ENCODE data around the gene PRKRIP1.
"Not testable (repeated sequence)": the region's sequence is repeated elsewhere in the genome, so short reads cannot be mapped to it uniquely, and the experiment has no call there.

The PRKRIP1 gene

DNA sequence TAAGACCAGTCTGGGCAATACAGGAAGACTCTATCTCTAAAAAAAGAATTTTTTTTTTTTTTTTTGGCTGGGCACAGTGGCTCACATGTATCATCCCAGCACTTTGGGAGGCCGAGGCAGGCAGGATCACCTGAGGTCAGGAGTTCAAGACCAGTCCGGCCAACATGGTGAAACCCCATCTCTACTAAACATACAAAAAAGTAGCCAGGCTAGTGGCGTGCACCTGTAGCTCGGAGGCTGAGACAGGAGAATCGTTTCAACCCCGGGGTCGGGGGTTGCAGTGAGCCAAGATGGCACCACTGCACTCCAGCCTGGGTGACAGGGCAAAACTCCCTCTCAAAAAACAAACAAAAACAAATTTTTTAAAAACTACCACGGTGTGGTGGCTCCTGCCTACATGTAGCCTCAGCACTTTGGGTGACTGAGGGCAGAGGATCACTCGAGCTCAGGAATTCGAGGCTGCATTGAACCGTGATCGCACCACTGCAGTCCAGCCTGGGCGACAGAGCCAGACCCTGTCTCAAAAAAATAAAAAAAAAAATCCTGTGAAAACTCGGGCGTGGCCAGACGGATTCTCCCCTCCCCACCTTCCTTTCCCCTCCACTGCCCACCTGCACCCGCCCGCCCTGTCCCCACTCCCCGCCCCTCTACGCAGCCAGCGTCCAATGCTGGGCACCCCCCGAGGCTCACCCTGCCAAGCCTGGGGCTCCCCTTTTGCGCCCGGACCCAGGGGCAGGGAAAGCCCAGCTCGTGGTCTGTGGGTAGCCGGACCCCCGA lies 36.5 kb downstream of the PRKRIP1 start:
- DNase-seq = no peak

DNA sequence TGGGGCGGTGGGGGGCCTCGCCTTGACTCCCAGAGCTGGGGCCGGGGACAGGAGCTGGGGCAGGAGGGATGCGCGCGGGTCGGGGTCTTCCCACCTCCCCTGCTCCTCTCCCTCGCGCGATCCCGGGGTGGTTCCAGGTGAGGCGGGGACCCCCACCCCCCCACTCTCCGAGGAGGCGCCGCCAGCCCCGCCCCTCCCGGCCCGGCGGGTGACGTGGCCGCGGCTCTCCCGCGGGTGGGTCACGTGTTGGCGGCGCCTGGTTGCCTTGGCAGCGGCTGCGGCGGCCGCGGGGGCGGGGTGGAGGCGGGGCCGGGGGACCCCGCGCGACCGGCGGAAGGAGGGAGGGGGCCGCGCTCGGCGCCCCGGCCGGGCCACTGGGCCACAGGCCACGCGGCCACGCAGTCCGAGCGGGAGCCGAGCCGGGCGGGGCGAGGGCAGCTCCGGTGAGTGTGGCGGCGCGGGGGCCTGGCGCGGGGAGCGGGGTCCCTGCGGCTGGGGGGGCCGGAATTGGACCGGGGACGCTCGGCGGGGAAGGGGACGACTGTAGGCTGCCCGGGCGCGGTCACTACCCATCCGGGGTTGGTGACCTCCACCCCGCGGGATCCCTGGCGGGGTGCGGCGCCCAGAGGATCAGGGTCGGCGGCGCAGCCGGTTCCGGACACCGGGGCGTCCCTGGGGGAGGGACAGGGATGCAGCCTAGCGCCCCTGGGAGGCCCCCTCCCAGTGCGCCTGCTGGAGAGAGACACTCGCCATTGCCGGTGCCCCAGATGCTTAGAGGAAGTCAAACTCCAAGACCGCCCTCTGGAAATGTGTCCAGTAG lies 37.3 kb downstream of the PRKRIP1 start, which contains the start of gene ORAI2:
Gene ORAI2 (plus strand): TSS at position 357 of the 820 bp plus-strand sequence. CDS start 5,382 bp downstream, outside the sequence.
- peak; percentile 94 for DNase-seq

DNA sequence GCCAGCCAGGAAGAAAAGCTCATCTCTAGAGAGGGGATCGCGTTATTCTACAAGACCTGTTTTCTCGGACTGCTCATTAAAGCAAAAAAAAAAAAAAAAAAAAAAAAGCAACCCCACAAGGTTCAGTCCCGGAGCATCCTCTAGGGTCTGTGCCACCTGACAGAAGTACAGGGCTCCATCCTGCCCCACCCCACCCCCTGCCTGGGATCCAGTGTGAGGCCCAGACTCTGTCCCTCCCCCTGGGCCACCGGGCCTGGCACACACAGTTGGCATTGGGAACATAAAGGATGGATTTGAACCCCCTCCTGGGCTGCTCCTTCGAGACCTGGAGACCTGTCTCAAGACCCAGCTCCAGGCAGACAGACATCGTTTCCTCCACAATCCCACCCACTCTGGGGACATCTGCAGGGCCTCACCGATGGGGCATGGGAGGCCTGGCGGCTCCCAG lies 37.9 kb downstream of the PRKRIP1 start:
- DNase-seq = no peak

DNA sequence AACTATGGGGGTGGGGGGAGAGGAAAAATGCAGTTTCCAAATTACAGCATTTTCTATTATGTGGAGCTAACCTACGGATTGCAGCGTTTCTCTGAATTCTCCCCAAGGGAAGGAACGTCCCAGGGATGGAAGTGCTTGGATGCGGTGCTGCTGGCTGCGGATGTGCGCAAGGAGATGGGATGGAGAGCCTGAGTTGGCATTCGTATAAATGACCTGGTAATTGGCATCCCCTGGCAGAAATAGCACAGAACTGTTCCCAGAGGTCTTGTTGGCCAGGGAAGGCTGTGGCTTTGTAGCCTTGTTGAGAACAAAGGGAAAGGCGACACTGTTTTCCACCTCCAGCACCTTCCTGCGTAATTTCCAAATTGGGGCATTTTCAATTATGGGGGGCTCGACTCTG lies 40.0 kb downstream of the PRKRIP1 start:
- no peak for DNase-seq

DNA sequence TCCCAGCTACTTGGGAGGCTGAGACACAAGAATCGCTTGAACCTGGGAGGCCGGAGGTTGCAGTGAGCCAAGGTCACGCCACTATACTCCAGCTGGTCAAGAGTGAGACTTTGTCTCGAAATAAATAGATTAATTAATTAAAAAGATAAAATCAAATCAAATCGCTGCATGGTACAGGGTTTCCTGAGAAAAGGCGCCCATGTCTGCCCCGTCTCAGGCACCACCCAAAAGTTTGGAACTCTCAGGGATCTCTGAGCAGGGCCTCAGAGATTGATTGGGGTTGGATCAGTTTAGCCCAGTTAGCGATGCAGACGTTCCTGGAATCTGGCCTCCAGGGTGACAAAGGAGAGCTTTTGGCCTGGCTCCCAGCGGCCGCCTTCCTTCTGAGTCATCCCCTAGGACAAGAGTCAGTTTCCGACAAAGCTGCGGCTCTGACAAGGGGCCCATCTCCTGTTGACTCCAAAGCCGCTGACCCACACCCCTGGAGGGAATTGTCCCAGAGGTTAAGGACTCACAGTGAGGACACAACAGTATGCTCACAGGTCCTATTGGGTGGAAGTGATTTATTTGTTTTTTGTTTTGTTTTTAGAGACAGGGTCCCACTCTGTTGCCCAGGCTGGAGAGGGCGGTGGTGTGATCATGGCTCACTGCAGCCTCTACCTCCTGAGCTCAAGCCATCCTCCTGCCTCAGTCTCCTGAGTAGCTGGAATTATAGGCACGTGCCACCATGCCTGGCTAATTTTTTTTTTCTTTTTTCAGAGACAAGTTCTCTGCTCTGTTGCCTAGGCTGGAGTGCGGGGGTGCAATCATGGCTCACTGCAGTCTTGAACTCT lies 44.0 kb downstream of the PRKRIP1 start:
- no peak for DNase-seq

DNA sequence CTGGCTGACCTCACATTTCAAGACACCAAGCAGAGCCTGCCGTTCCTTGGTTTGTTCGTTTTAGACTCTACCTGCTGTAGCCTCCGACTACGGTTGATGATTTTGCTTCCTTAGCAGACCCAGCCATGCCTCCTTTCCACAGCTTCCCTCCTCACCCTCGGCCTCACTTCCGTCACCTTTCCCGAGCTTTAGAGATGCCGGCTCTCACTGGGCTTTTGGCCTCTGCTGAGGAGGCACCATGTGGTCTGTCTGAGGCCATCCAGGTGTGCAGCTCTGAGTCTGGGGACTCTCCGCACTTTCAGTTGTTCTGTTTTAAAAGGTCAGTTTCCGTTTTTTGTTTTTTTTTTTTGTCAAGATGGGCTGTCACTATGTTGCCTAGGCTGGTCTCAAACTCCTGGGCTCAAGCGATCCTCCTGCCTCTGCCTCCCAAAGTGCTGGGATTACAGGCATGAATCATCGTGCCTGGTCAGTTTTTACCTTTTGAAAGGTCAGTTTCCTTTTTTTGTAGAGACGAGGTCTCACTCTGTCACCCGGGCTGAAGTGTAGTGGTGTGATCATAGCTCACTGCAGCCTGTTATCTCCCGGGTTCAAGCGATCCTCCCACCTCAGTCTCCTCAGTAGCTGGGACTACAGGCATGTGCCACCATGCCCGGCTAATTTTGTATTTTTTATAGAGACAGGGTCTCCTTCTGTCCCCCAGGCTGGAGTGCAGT lies 49.0 kb downstream of the PRKRIP1 start:
- no peak for DNase-seq

DNA sequence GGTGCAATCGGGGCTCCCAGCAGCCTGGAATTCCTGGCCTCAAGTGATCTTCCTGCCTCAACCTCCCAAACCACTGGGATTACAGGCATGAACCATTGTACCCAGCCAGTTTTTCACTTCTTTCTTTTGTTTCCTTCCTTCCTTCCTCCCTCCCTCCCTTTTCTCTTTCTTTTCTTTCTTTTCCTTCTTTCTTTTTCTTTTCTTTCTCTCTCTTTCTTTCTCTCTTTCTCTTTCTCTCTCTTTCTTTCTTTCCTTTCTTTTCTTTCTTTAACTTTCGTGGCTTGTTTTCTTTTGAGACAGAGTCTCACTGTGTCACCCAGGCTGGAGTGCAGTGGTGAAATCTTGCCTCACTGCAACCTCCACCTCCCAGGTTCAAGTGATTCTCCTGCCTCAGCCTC lies 49.5 kb downstream of the PRKRIP1 start:
- no peak for DNase-seq

DNA sequence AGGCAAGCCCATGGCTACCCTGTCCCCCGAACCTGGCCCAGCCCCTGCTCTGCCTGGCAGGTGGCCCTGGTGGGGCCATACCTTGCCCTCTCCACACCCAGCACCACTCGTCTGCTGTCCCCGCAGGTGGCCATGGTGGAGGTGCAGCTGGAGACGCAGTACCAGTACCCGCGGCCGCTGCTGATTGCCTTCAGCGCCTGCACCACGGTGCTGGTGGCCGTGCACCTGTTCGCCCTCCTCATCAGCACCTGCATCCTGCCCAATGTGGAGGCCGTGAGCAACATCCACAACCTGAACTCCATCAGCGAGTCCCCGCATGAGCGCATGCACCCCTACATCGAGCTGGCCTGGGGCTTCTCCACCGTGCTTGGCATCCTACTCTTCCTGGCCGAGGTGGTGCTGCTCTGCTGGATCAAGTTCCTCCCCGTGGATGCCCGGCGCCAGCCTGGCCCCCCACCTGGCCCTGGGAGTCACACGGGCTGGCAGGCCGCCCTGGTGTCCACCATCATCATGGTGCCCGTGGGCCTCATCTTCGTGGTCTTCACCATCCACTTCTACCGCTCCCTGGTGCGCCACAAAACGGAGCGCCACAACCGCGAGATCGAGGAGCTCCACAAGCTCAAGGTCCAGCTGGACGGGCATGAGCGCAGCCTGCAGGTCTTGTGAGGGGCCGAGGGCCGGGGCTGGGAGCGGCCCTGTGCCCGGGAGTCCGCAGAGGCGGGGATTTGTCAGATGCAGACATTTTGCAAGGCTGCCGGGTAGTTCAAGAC lies 50.4 kb downstream of the PRKRIP1 start:
- DNase-seq = no peak

DNA sequence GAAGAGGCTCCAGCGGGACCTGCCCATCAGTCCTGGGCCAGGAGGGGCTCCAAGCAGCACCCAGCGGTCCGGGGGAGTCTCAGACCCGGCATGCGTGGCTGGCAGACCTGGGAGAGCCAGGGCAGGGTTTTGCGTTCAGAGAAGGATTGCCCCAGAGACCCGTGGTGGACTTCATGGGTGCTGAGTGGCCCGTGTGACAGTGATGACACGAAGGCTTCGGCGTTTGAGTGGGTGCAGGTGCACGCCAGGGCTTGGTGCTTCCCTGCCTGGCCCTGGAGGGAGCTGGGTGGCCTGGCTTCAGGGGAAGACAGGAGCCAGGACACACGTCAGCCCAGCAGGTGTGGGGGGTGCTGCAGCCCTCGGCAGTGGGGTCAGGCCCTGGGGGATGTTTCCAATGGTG lies 51.1 kb downstream of the PRKRIP1 start:
- no peak for DNase-seq

DNA sequence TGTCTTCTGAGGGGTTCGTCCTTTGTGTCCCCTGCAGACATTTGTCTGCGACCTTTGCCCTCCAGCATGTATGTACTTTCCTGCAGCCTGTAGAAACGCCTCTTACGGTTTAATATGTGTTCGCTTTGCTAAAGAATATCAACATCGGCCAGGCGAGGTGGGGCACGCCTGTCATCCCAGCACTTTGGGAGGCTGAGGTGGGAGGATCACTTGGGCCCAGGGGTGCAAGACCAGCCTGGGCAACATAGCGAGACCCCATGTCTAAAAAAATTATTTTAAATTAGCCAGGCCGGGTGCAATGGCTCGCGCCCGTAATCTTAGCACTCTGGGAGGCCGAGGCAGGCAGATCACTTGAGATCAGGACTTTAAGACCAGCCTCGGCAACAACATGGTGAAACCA lies 53.0 kb downstream of the PRKRIP1 start:
- no peak for DNase-seq

DNA sequence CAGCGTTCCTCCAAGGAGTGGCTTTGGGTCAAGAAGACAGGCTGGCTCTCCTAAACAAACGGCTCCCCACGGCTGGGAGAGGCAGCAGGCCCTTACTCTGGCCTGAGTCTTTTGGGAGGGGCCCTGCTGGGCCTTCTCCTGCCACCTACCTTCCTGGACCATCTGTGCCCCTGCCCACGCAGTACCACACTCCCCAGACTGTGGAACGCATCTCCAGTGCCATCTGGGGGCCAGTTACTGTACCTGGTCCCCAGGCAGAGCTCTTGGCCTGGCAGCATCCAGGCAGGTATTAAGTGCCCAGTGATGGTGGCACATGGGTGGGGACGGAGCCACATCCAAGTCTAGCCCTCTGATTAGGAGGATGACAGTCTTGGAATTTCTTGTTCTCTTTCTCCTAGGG lies 54.1 kb downstream of the PRKRIP1 start:
- no peak for DNase-seq

DNA sequence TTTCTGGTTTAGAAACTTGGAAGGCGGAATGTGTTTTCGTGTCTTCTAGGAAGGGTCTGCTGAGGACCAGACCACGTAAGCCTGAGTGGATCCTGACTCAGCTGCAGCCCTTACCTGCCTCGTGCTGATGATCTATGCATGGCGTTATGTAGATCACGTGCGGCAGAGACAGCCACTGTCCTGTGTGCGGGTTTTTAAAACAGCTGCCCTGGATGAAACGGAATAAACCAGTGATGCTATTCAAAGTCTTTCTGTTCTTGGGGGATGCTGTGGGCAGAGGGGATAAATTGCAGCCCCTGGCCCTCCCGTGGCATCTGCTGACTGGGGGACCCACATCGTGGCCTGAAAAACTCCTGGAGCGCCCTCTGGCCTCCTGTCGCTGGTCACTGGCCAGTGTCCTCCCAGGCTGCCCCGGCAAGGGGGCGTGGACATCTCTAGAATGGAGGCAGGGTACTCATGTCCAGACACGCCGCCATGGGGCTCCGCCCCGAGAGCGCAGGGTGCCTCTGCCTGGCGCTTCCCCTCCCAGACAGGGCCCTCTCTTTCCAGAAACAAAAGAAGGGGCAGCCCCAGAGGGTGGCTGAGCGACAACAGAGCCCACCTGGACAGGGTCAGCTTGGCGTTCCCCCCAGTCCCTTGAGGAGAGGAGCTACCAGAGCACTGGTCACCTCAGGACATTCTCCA lies 55.4 kb downstream of the PRKRIP1 start:
- DNase-seq = no peak

DNA sequence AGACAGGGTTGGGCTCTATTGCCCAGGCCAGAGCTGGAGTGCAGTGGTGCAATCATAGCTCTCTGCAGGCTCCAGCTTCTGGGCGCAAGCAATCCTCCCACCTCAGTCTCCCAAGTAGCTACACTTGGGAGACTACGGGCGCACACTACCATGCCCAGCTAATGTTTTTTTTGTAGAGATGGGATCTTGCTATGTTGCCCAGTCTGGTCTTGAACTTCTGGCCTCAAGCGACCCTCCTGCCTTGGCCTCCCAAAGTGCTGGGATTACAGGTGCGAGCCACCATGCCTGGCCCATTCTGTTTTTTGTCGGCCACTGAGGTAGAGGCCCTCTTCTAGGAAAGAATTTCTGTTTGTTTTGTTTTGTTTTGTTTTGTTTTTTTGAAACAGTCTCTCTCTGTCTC lies 56.3 kb downstream of the PRKRIP1 start:
- no peak for DNase-seq

DNA sequence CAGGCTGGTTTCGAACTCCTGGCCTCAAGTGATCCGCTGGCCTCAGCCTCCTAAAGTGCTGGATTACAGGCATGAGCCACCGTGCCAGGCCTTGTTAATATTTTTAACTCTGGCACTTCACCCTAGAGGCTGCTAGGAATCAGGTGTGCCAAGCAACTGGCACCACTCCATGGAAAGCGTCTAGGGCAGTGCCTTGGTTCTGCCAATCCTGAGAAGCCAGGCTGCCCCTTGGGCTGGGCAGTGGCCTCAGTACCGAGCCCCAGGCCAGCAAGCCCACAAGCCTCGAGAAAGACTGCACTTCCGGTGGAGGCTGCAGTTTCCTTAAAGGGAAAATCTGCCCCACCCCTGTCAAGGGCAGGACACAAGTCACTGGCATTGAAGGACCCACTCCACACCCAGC lies 57.2 kb downstream of the PRKRIP1 start:
- DNase-seq = no peak

DNA sequence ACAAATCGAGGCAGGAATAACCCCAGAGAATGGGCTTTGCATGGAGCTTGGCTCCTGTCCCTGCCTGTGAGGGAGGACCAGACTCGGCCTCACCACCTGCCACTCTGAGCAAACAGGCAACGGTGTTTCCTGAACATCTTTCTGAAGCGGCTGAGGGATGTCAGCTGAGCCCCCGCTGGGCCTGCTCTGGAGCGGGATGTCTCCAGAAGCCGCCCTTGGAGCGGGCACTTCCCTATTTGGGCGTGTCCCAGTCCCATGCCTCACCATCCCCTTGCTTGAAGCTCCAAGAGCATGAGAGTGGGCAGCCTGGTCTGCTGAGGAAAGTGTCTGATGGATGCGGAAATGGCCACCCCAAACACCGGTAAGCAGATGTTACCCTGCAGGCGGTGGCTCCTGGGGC lies 58.3 kb downstream of the PRKRIP1 start:
- no peak for DNase-seq

DNA sequence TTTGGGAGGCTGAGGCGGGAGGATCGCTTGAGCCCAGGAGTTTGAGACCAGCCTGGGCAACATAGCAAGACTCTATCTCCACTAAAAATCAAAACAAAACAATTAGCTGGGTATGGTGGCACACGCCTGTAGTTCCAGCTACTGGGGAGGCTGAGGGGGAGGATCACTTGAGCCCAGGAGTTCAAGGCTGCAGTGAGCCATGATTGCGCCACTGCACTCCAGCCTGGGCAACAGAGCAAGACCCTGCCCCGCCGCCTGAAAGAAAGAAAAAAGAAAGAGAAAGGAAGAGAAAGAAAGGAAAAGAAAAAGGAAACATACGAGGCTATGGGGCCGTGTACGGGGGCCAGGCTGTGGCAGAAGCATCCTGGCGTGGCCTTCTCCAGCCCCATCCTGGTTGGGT lies 58.8 kb downstream of the PRKRIP1 start:
- DNase-seq = not testable (repeated sequence)

DNA sequence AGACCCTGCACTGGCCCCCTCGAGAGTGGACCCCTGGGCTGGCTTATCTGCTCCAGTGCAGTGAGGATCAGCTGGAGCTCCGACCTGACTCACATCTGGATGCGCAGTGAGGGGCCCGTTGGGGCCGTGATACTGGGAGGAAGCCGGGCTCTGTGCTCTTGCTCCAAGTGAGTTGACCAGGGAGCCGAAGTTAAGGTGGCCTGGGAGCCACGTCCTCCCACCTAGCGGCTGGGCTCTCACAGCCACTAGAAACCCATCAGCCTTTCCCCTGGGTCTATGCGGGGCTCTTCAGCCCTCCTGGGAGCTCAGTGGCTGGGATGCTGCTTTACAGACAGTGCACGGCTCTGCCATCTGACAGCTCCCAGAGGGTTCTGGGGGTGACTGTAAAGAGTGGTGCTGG lies 59.4 kb downstream of the PRKRIP1 start:
- no peak for DNase-seq

DNA sequence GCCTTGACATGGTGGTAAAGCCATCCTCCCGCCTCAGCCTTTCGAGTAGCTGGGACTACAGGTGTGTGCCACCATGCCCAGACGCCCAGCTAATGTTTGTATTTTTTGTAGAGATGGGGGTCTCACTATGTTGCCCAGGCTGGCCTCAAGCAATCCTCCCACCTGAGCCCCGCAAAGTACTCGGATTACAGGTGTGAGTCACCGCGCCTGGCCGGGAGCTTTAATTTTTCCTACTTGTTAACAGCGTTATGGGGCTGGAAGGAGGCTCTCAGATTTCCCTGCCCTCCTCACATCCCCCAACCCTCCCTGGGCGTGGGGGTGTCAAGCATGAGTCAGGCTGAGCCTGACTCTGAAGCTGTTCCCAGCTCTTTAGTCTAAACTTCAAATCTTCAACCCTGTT lies 60.2 kb downstream of the PRKRIP1 start:
- no peak for DNase-seq

DNA sequence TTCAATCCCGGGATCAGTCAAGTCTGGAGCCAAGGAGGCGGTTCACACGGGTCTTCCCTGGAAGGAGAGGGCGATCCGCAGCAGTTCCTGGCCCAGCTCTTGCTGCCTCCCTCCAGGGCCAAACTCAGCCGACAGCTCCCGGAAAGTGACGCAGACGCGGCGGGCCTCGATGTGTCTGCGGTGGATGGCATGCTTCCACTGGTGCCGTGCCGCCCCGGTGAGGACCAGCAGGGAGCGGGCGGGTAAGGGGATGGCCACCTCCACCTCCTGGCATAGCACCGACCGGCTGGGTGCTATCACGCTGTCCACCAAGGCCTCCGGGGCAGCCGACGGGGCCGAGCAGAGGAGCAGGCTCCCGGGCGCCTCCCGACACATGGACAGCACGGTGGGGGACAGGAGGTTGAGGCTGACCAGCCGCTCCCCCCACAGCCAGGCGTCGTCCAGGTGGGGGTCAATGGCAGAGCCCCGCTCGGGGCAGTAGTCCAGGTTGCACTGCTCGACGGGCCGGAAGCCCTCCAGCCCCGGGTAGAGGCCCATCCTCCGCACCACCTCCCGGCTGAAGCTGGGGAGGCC lies 61.3 kb downstream of the PRKRIP1 start:
- DNase-seq = no peak

DNA sequence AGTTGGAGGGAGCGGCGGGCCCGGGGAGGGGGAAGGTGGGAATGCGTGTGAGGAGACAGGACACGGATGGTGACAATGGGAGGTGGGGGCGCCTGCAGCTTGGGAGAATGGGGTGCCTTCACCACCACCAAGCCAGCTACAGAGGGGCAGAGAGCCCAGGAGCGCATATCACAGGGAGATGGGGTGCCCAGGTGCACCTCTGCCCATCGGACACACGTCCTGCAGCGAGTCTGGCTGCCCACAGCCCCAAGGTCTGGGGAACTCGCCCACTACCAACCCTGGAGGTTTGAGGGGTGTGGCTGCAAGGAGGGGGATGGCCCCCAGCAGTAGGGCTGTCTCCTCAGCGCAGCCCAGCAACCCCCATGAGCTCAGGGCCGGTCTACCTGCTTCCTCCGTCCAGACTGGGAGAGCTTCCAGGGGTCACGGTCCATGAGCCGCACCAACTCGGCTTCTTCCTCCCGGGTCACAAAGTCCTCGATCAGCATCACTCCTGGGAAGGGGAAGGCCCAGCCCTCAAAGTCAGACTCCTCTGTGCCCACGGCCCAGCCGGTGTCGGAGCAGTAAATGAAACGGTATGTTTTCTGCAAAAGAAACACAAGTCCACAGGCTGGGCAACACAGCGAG lies 63.2 kb downstream of the PRKRIP1 start:
- no peak for DNase-seq
